Neural progenitor cell (in vitro differentiated cells): Measurements from ENCODE around the gene WNK1.

ENCODE experiments used
- EZH2 ChIP-seq: fragments of 200-600 bp; sonication (generic); IDR thresholded peaks from 2 replicates; pipeline ENCODE4 v1.6.1; 2017; ENCODE audit warnings: antibody characterized with exemption, mild to moderate bottlenecking, moderate library complexity
- EZH2phosphoT487 ChIP-seq: fragments of 200-600 bp; sonication (generic); IDR thresholded peaks from 2 replicates; pipeline ENCODE4 v1.6.1; 2017; ENCODE audit warnings: antibody characterized with exemption
- TF ChIP-seq, protein P1 (sequence below): fragments of 200-600 bp; sonication (generic); IDR thresholded peaks from 2 replicates; pipeline ENCODE4 v1.5.1; 2017; ENCODE audit warnings: antibody characterized with exemption, mild to moderate bottlenecking

DNA sequence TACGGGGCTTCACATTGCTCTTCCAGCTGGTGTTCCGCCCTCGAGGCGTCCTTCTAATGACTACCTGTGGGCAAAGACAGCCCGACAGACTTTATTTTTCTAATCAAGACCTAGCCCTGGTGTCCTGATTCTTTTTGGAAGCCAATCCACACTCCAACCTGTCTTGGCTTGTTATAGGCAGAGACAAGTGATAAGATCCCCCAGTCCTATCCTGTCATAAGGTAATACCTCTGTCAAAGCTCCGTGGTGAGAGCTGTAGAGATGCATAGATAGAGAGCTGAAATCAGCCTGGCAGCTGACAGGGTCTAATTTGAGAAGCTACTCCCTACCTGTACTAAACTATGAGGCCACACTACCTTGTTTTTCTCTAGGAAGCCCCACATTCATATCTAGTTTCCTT, 11.5 kb upstream of the WNK1 start:
- TF ChIP-seq, protein P1, sequence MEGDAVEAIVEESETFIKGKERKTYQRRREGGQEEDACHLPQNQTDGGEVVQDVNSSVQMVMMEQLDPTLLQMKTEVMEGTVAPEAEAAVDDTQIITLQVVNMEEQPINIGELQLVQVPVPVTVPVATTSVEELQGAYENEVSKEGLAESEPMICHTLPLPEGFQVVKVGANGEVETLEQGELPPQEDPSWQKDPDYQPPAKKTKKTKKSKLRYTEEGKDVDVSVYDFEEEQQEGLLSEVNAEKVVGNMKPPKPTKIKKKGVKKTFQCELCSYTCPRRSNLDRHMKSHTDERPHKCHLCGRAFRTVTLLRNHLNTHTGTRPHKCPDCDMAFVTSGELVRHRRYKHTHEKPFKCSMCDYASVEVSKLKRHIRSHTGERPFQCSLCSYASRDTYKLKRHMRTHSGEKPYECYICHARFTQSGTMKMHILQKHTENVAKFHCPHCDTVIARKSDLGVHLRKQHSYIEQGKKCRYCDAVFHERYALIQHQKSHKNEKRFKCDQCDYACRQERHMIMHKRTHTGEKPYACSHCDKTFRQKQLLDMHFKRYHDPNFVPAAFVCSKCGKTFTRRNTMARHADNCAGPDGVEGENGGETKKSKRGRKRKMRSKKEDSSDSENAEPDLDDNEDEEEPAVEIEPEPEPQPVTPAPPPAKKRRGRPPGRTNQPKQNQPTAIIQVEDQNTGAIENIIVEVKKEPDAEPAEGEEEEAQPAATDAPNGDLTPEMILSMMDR = no peak
- TF ChIP-seq EZH2 = no peak
- no peak for TF ChIP-seq EZH2phosphoT487
